K562 (cell line): ENCODE results near the gene ARHGAP10. TPM values are rescaled to one million over a fixed set of nuclear protein-coding genes. Genes with fewer than 3 reads are reported as not detected.

Experiments
- ATAC-seq: fragments of 200-7000 bp; cut with Tn5 transposase; 3 replicates; pipeline ENCODE4 v1.9.1; 2020; ENCODE audit warnings: moderate library complexity
- BruUV-seq: library from RNA; stranded (reverse); fragments of 400-500 nt; replicated peaks from 2 replicates; lab custom pipeline; 2021; lab: Mats Ljungman, UMichigan
- CTCF ChIA-PET: fragments of 300-600 bp; formaldehyde crosslinking; extraction: SDS; loops from one replicate; lab custom pipeline; 2021; ENCODE audit warnings: low intra/inter-chr PET ratio; lab: Yijun Ruan, JAX
- POLR2A ChIA-PET: fragments of 300-600, 350-650 bp; sonication (Branson Sonifier 250); formaldehyde crosslinking; extraction: SDS; loops from one replicate; lab custom pipeline; 2021; ENCODE audit warnings: antibody characterized with exemption, inconsistent platforms; lab: Yijun Ruan, JAX
- DNase-seq, 4 experiments: peaks; one replicate each; pipeline versions ENCODE4 v3.0.0 to v3.0.0-alpha.2; 2011 to 2018; ENCODE audit warnings: low spot score in 3 of 4, mixed read lengths in 3 of 4; ENCODE audit errors: extremely low read depth in 1 of 4
- FAIRE-seq: peaks from 2 replicates; lab custom pipeline; 2011; peaks lifted over from hg19 to GRCh38; lab: Jason Lieb, UNC
- H2AFZ ChIP-seq: 2 replicates; pipeline ENCODE4 v1.6.0; 2011; ENCODE audit warnings: low read depth, low read length, control low read depth, inconsistent platforms
- H3K27ac ChIP-seq: fragments of 200-600 bp; 3 replicates; pipeline ENCODE4 v1.8.0; 2011; ENCODE audit warnings: low read depth, mild to moderate bottlenecking, control low read depth, inconsistent platforms, low read length, moderate library complexity, mixed read lengths; ENCODE audit errors: extremely low read depth
- H3K27me3 ChIP-seq, 2 experiments: fragments of 300-600 bp in 1 of 2; 2 replicates in 1 of 2; 3 replicates in 1 of 2; pipeline versions ENCODE4 v1.6.0 to v1.8.0; 2011; ENCODE audit warnings: inconsistent platforms in 2 of 2, low read length in 2 of 2, mild to moderate bottlenecking in 1 of 2, mixed read lengths in 1 of 2, moderate library complexity in 1 of 2; ENCODE audit not compliant: control insufficient read depth in 2 of 2, insufficient read depth in 2 of 2
- H3K36me3 ChIP-seq: fragments of 300-600 bp; 3 replicates; pipeline ENCODE4 v1.8.0; 2011; ENCODE audit warnings: mild to moderate bottlenecking, low read length, inconsistent platforms; ENCODE audit not compliant: control insufficient read depth, insufficient read depth
- H3K4me1 ChIP-seq, 2 experiments: fragments of 200-600 bp in 1 of 2; replicated peaks in 1 of 2; 2 replicates in 1 of 2; 3 replicates in 1 of 2; pipeline versions ENCODE4 v1.5.1 to v1.8.0; 2011; ENCODE audit warnings: inconsistent platforms in 2 of 2, low read length in 2 of 2, mild to moderate bottlenecking in 1 of 2, mixed read lengths in 1 of 2, moderate library complexity in 1 of 2; ENCODE audit not compliant: control insufficient read depth in 2 of 2, insufficient read depth in 2 of 2
- H3K4me2 ChIP-seq: 2 replicates; pipeline ENCODE4 v1.6.1; 2011; ENCODE audit warnings: low read length, control low read depth, inconsistent platforms, mixed read lengths; ENCODE audit not compliant: insufficient read depth
- H3K4me3 ChIP-seq: fragments of 200-600 bp; sonication (generic), shearing (Covaris generic); 2 replicates; pipeline ENCODE4 v1.5.1; 2016; ENCODE audit warnings: control low read depth, inconsistent platforms
- H3K79me2 ChIP-seq: fragments of 200-600 bp; 3 replicates; pipeline ENCODE4 v1.8.0; 2011; ENCODE audit warnings: low read length, inconsistent platforms; ENCODE audit not compliant: control insufficient read depth, insufficient read depth
- H3K9ac ChIP-seq, 2 experiments: 2 replicates each; pipeline versions ENCODE4 v1.6.0 to v1.6.1; 2011; ENCODE audit warnings: low read depth in 2 of 2, low read length in 2 of 2, control low read depth in 1 of 2, inconsistent platforms in 1 of 2, mild to moderate bottlenecking in 1 of 2, mixed read lengths in 1 of 2; ENCODE audit not compliant: insufficient read depth in 1 of 2
- H3K9me1 ChIP-seq: one replicate; pipeline ENCODE4 v1.6.0; 2011; ENCODE audit warnings: inconsistent platforms, mild to moderate bottlenecking, low read length, moderate library complexity; ENCODE audit not compliant: control insufficient read depth, insufficient read depth
- H3K9me3 ChIP-seq: replicated peaks from 2 replicates; pipeline ENCODE4 v1.5.1; 2011; ENCODE audit warnings: low read depth, low read length, inconsistent platforms; ENCODE audit not compliant: control insufficient read depth, insufficient read depth
- H4K20me1 ChIP-seq: replicated peaks from 2 replicates; pipeline ENCODE4 v1.6.1; 2011; ENCODE audit warnings: low read length, inconsistent platforms, mixed read lengths; ENCODE audit not compliant: control insufficient read depth, insufficient read depth
- DEAF1 ChIP-seq: fragments of 450-650 bp; formaldehyde crosslinking; IDR thresholded peaks from 2 replicates; pipeline ENCODE4 v1.4.0; 2020; ENCODE audit warnings: mild to moderate bottlenecking, moderate library complexity
- ETV1 ChIP-seq: fragments of 450-650 bp; conservative IDR thresholded peaks from 2 replicates; pipeline ENCODE4 v1.6.1; 2016; ENCODE audit warnings: missing genetic modification characterization, control low read depth, low read depth, missing compliant biosample characterization
- HINFP ChIP-seq: fragments of 450-650 bp; conservative IDR thresholded peaks from 2 replicates; pipeline ENCODE4 v1.6.1; 2016; ENCODE audit warnings: missing genetic modification characterization, low read depth, mild to moderate bottlenecking, control low read depth, missing compliant biosample characterization
- HMG20B ChIP-seq: fragments of 250-450 bp; sonication (Bioruptor Pico); IDR thresholded peaks from 2 replicates; pipeline ENCODE4 v1.5.0; 2021; ENCODE audit warnings: mild to moderate bottlenecking
- MIER1 ChIP-seq: fragments of 450-650 bp; IDR thresholded peaks from 2 replicates; pipeline ENCODE4 v1.6.1; 2016; ENCODE audit warnings: antibody characterized with exemption, mild to moderate bottlenecking, low read depth
- NFXL1 ChIP-seq: fragments of 450-650 bp; formaldehyde crosslinking; IDR thresholded peaks from 2 replicates; pipeline ENCODE4 v1.4.0; 2021; ENCODE audit warnings: mild to moderate bottlenecking
- SMARCA5 ChIP-seq: fragments of 450-650 bp; IDR thresholded peaks from 2 replicates; pipeline ENCODE4 v1.6.1; 2016
- SNIP1 ChIP-seq: fragments of 450-650 bp; IDR thresholded peaks from 2 replicates; pipeline ENCODE4 v1.7.1; 2017; ENCODE audit warnings: low read depth, mild to moderate bottlenecking
- ZBTB2 ChIP-seq: fragments of 450-650 bp; IDR thresholded peaks from 2 replicates; pipeline ENCODE4 v1.6.1; 2016; ENCODE audit warnings: antibody characterized with exemption
- ZNF23 ChIP-seq: fragments of 250-450 bp; sonication (Bioruptor Pico); IDR thresholded peaks from 2 replicates; pipeline ENCODE4 v1.4.0; 2020; ENCODE audit warnings: mild to moderate bottlenecking
- ZNF592 ChIP-seq: fragments of 450-650 bp; IDR thresholded peaks from 2 replicates; pipeline ENCODE4 v1.6.1; 2017; ENCODE audit warnings: antibody characterized with exemption, mild to moderate bottlenecking
- WGBS: fragments of 100-300 bp; shearing (Covaris generic); methylation state at CpG from one replicate; pipeline ENCODE4 v1.1.6; 2016; ENCODE audit warnings: low coverage, mixed read lengths; ENCODE audit not compliant: insufficient coverage; ENCODE audit errors: missing lambda C conversion rate; 5-methylcytosine and 5-hydroxymethylcytosine counted together
- in situ Hi-C: fragments of 300-500 bp; cut with MboI; formaldehyde crosslinking; loops from 4 replicates; pipeline ENCODE4 v1.15.0; 2018; ENCODE audit warnings: inconsistent platforms, mixed read lengths
- intact Hi-C: fragments of 100-400 bp; cut with micrococcal nuclease; formaldehyde crosslinking; loops from 2 replicates; pipeline ENCODE4 v1.14.2; 2022
- polyA plus RNA-seq, 8 experiments: library from polyadenylated mRNA; depleted of rRNA in 4 of 8; stranded (reverse) in 5 of 8; unstranded in 3 of 8; fragments of >200 nt; fragmentation: Nextera tagmentation in 2 of 8; fragmentation: Illumina TruSeq in 1 of 8; extraction: Ambion mirVana in 2 of 8; extraction: Trizol in 1 of 8; gene quantifications; 2 replicates each; pipeline versions ENCODE4 v1.2.1 to v1.2.3, GENCODE V29; 2011 to 2014; ENCODE audit warnings: inconsistent platforms in 1 of 8, missing spikeins in 1 of 8
- total RNA-seq, 7 experiments: library from RNA; depleted of rRNA in 6 of 7; stranded (reverse); fragments of >200 nt in 6 of 7; fragmentation: Illumina TruSeq in 2 of 7; extraction: Trizol in 2 of 7; gene quantifications; 2 replicates each; pipeline versions ENCODE4 v1.2.1 to v1.2.3, GENCODE V29; 2011 to 2021; ENCODE audit warnings: low replicate concordance in 1 of 7

ARHGAP10 gene
- total and polyA plus RNA-seq, 9 of the 15 experiments (the other 6 are each of a cell fraction or from before 2014, with no cell fraction given), result 0.03 to 0.22 (median 0.06) TPM; not detected in 3

- Histone ChIP-seq H2AFZ (no peak overlapping the region), H3K9me1 (no peaks in the 10 kb centered on the region), H3K27ac (no peak overlapping the region), H3K9me3 (no peaks in the 10 kb centered on the region), H3K4me3 (no peak overlapping the region), H3K79me2 (no peaks in the 10 kb centered on the region), H3K27me3 (peaks cover 4 to 15% of the 10 kb centered on the region in 2 experiments; a peak in 3 of 5 replicates), H4K20me1 (no peaks in the 10 kb centered on the region), H3K9ac (no peak overlapping the region), H3K36me3 (no peaks in the 10 kb centered on the region), H3K4me2 (no peak overlapping the region), H3K4me1 (no peaks in the 10 kb centered on the region)
- in situ Hi-C loops, result no loop called here
- FAIRE-seq (no peak), ATAC-seq (no peak), DNase-seq (no peak)
- BruUV-seq, result no TSS peak
- CTCF ChIA-PET, result no interaction called here
- POLR2A ChIA-PET, result no interaction called here
- intact Hi-C loops, result no loop called here
- WGBS, result 4% methylated on average over 3 of the region's 3 CpGs
- TF ChIP-seq MIER1 (no peak), NFXL1 (CRISPR knock-in tag) (no peak), HINFP (tag) (no peak), SMARCA5 (no peak), ZNF592 (no peak), HMG20B (CRISPR knock-in tag) (no peak), DEAF1 (CRISPR knock-in tag) (no peak), ZNF23 (no peak), ETV1 (tag) (no peak), SNIP1 (no peak), ZBTB2 (no peak)
These were observed 22.2 kb downstream of the ARHGAP10 start for GRCh38 chr4:147754037-147754445.
